HEK293 (cell line): ENCODE measurements around the gene ATP8A1.
"Not testable (repeated sequence)": the region's sequence is repeated elsewhere in the genome, so short reads cannot be mapped to it uniquely, and the experiment has no call there.

Source experiments
- CTCF ChIA-PET: fragments of 350-600 bp; formaldehyde crosslinking; extraction: SDS; loops from one replicate; lab custom pipeline; 2021; ENCODE audit warnings: antibody characterized with exemption; lab: Yijun Ruan, JAX
- POLR2A ChIA-PET: fragments of 300-600 bp; formaldehyde crosslinking; extraction: SDS; loops from one replicate; lab custom pipeline; 2020; ENCODE audit warnings: antibody characterized with exemption, inconsistent platforms; lab: Yijun Ruan, JAX
- H3K27ac ChIP-seq: fragments of 200-500 bp; sonication (Bioruptor generic); 2 replicates; pipeline ENCODE4 v1.5.1; 2014; ENCODE audit warnings: low read depth, low read length, control low read depth, inconsistent platforms; ENCODE audit errors: extremely low read depth
- H3K36me3 ChIP-seq, 2 experiments: fragments of 200-500 bp in 1 of 2; sonication (Bioruptor generic) in 1 of 2; 1 replicate in 1 of 2; 2 replicates in 1 of 2; pipeline ENCODE4 v1.5.1; 2014 to 2017; ENCODE audit warnings: inconsistent platforms in 2 of 2, low read length in 2 of 2; ENCODE audit not compliant: control insufficient read depth in 2 of 2, insufficient read depth in 1 of 2
- H3K4me1 ChIP-seq: fragments of 200-500 bp; sonication (Bioruptor generic); 2 replicates; pipeline ENCODE4 v1.5.1; 2014; ENCODE audit warnings: mild to moderate bottlenecking, low read length, inconsistent platforms; ENCODE audit not compliant: control insufficient read depth, insufficient read depth
- H3K4me3 ChIP-seq: 2 replicates; pipeline ENCODE4 v1.5.1; 2011; ENCODE audit warnings: low read depth, mild to moderate bottlenecking, control low read depth, low read length, moderate library complexity
- H3K9me3 ChIP-seq: fragments of 200-500 bp; sonication (Bioruptor generic); 2 replicates; pipeline ENCODE4 v1.5.1; 2014; ENCODE audit warnings: low read depth, low read length, inconsistent platforms; ENCODE audit not compliant: control insufficient read depth, insufficient read depth
- KLF17 ChIP-seq: fragments of 450-650 bp; formaldehyde crosslinking; IDR thresholded peaks from 2 replicates; pipeline ENCODE4 v1.5.1; 2016; ENCODE audit warnings: missing biosample characterization, missing genetic modification characterization
- MYNN ChIP-seq: fragments of 450-650 bp; formaldehyde crosslinking; IDR thresholded peaks from 2 replicates; pipeline ENCODE4 v1.5.1; 2016; ENCODE audit warnings: missing biosample characterization, missing genetic modification characterization, borderline replicate concordance
- OSR2 ChIP-seq: fragments of 450-650 bp; formaldehyde crosslinking; IDR thresholded peaks from 2 replicates; pipeline ENCODE4 v1.5.1; 2016; ENCODE audit warnings: missing biosample characterization, missing genetic modification characterization
- ZFHX2 ChIP-seq: fragments of 450-650 bp; formaldehyde crosslinking; conservative IDR thresholded peaks from 2 replicates; pipeline ENCODE4 v1.5.1; 2016; ENCODE audit warnings: missing biosample characterization, missing genetic modification characterization
- ZNF155 ChIP-seq: fragments of 450-650 bp; formaldehyde crosslinking; IDR thresholded peaks from 2 replicates; pipeline ENCODE4 v1.5.1; 2016; ENCODE audit warnings: missing biosample characterization, missing genetic modification characterization
- ZNF26 ChIP-seq: fragments of 450-650 bp; formaldehyde crosslinking; IDR thresholded peaks from 2 replicates; pipeline ENCODE4 v1.5.1; 2016; ENCODE audit warnings: missing biosample characterization, missing genetic modification characterization
- ZNF521 ChIP-seq: fragments of 450-650 bp; formaldehyde crosslinking; IDR thresholded peaks from 2 replicates; pipeline ENCODE4 v1.5.1; 2017; ENCODE audit warnings: missing biosample characterization, mild to moderate bottlenecking, missing genetic modification characterization
- ZNF580 ChIP-seq: fragments of 450-650 bp; formaldehyde crosslinking; IDR thresholded peaks from 2 replicates; pipeline ENCODE4 v1.5.1; 2016; ENCODE audit warnings: missing biosample characterization, missing genetic modification characterization
- ZNF785 ChIP-seq: fragments of 450-650 bp; formaldehyde crosslinking; IDR thresholded peaks from 2 replicates; pipeline ENCODE4 v1.5.1; 2016; ENCODE audit warnings: missing biosample characterization, missing genetic modification characterization
- ZNF843 ChIP-seq: fragments of 450-650 bp; formaldehyde crosslinking; IDR thresholded peaks from 2 replicates; pipeline ENCODE4 v1.5.1; 2016; ENCODE audit warnings: missing biosample characterization, missing genetic modification characterization
- ZSCAN16 ChIP-seq: fragments of 450-650 bp; formaldehyde crosslinking; IDR thresholded peaks from 2 replicates; pipeline ENCODE4 v1.5.1; 2016; ENCODE audit warnings: missing biosample characterization, missing genetic modification characterization
- ZSCAN18 ChIP-seq: fragments of 450-650 bp; formaldehyde crosslinking; IDR thresholded peaks from 2 replicates; pipeline ENCODE4 v1.5.1; 2016; ENCODE audit warnings: missing biosample characterization, missing genetic modification characterization
- ZSCAN5A ChIP-seq: fragments of 450-650 bp; formaldehyde crosslinking; IDR thresholded peaks from 2 replicates; pipeline ENCODE4 v1.5.1; 2016; ENCODE audit warnings: missing biosample characterization, missing genetic modification characterization
- TF ChIP-seq, protein P1 (sequence below): fragments of 450-650 bp; formaldehyde crosslinking; IDR thresholded peaks from 2 replicates; pipeline ENCODE4 v1.5.1; 2016; ENCODE audit warnings: missing biosample characterization, missing genetic modification characterization
- TF ChIP-seq, protein P2 (sequence below): fragments of 450-650 bp; formaldehyde crosslinking; conservative IDR thresholded peaks from 2 replicates; pipeline ENCODE4 v1.5.1; 2016; ENCODE audit warnings: low read depth, missing biosample characterization, missing genetic modification characterization

Gene ATP8A1

DNA sequence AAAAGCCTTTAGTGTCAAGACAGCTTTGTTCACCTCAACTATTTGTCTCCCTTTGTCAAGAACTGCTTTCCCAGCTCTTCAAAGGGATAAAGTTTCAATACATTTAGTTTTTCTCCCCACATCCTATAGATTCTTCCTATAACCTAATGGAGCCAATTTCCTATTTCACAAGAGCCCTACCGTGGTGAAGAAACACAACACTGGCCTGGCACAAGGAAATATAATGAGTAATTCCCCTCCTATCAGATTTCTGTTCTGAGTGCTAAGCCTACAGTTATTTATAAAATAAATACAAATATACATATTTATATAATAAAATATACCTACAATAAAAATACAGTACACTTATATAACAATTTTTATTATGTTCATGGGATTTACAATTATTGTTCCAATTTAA is 169.7 kb downstream of the ATP8A1 start:
- no peaks in the 10 kb centered on the region for H3K36me3 ChIP-seq
- no peak overlapping the region for H3K4me3 ChIP-seq
- no peak for TF ChIP-seq ZSCAN18 (tag by site-specific recombination)
- no peak for TF ChIP-seq MYNN (tag by site-specific recombination)
- ChIA-PET CTCF (no interaction called here), POLR2A (no interaction called here)
- no peak overlapping the region for H3K27ac ChIP-seq
- no peaks in the 10 kb centered on the region for H3K4me1 ChIP-seq
- H3K9me3 ChIP-seq: no peaks in the 10 kb centered on the region

DNA sequence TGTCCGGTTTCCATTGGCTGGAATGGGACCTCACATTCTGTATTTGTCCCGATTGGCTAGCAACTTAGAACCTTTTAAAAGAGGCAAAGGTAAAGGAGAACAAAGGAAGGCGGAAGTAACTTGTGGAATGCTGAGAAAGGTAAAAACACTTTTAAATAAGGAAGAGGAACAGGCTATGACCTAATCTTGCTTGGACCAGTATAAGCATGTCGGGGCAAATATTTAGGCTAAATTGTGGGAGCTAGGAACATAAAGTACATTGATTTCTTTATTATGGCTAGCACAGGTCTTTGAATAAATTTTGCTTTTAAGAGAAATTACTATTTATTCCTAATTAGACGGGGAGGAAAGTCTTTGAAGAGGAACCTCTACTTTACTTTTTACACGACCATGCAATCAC is 170.7 kb downstream of the ATP8A1 start:
- POLR2A ChIA-PET, H3K4me3 ChIP-seq, H3K27ac ChIP-seq, H3K36me3 ChIP-seq, CTCF ChIA-PET, H3K9me3 ChIP-seq, H3K4me1 ChIP-seq: not testable (repeated sequence)

GRCh38 chr4:42484630-42485029 is 172.3 kb downstream of the ATP8A1 start:
- Histone ChIP-seq H3K27ac (no peak overlapping the region), H3K9me3 (no peaks in the 10 kb centered on the region), H3K4me3 (no peak overlapping the region), H3K36me3 (no peaks in the 10 kb centered on the region), H3K4me1 (no peaks in the 10 kb centered on the region)
- ChIA-PET CTCF (interaction anchor here (0.7 kb wide), 1 partner anchor 589 kb away, joined by 3 read pairs; no protein-coding TSS in a partner anchor), POLR2A (no interaction called here)
- TF ChIP-seq ZNF580 (no peak), KLF17 (tag by site-specific recombination) (no peak), OSR2 (tag by site-specific recombination) (no peak), ZFHX2 (tag by site-specific recombination) (no peak), ZNF26 (tag by site-specific recombination) (no peak), ZNF785 (tag by site-specific recombination) (no peak), ZNF843 (tag by site-specific recombination) (no peak), ZSCAN16 (no peak), ZNF155 (tag by site-specific recombination) (no peak), ZSCAN5A (no peak), ZNF521 (tag by site-specific recombination) (no peak)
- TF ChIP-seq, protein P1, sequence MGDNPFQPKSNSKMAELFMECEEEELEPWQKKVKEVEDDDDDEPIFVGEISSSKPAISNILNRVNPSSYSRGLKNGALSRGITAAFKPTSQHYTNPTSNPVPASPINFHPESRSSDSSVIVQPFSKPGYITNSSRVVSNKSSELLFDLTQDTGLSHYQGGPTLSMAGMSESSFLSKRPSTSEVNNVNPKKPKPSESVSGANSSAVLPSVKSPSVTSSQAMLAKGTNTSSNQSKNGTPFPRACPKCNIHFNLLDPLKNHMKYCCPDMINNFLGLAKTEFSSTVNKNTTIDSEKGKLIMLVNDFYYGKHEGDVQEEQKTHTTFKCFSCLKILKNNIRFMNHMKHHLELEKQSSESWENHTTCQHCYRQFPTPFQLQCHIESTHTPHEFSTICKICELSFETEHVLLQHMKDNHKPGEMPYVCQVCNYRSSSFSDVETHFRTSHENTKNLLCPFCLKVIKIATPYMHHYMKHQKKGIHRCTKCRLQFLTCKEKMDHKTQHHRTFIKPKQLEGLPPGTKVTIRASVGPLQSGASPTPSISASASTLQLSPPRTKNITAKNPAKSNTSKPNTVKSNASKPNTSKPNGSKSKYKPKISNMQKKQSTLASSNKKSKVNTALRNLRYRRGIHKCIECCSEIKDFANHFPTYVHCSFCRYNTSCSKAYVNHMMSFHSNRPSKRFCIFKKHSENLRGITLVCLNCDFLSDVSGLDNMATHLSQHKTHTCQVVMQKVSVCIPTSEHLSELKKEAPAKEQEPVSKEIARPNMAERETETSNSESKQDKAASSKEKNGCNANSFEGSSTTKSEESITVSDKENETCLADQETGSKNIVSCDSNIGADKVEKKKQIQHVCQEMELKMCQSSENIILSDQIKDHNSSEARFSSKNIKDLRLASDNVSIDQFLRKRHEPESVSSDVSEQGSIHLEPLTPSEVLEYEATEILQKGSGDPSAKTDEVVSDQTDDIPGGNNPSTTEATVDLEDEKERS: no peak
- TF ChIP-seq, protein P2, sequence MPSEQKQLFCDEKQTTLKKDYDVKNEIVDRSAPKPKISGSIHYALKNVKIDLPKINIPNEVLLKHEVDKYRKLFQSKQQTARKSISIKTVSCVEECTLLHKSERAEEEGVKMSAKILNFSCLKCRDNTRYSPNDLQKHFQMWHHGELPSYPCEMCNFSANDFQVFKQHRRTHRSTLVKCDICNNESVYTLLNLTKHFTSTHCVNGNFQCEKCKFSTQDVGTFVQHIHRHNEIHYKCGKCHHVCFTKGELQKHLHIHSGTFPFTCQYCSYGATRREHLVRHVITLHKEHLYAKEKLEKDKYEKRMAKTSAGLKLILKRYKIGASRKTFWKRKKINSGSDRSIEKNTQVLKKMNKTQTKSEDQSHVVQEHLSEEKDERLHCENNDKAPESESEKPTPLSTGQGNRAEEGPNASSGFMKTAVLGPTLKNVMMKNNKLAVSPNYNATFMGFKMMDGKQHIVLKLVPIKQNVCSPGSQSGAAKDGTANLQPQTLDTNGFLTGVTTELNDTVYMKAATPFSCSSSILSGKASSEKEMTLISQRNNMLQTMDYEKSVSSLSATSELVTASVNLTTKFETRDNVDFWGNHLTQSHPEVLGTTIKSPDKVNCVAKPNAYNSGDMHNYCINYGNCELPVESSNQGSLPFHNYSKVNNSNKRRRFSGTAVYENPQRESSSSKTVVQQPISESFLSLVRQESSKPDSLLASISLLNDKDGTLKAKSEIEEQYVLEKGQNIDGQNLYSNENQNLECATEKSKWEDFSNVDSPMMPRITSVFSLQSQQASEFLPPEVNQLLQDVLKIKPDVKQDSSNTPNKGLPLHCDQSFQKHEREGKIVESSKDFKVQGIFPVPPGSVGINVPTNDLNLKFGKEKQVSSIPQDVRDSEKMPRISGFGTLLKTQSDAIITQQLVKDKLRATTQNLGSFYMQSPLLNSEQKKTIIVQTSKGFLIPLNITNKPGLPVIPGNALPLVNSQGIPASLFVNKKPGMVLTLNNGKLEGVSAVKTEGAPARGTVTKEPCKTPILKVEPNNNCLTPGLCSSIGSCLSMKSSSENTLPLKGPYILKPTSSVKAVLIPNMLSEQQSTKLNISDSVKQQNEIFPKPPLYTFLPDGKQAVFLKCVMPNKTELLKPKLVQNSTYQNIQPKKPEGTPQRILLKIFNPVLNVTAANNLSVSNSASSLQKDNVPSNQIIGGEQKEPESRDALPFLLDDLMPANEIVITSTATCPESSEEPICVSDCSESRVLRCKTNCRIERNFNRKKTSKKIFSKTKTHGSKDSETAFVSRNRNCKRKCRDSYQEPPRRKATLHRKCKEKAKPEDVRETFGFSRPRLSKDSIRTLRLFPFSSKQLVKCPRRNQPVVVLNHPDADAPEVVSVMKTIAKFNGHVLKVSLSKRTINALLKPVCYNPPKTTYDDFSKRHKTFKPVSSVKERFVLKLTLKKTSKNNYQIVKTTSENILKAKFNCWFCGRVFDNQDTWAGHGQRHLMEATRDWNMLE: no peak
